ENCODE data around the gene JMJD7. TPM values are rescaled to one million over a fixed set of nuclear protein-coding genes. Genes with fewer than 3 reads are reported as not detected.

The JMJD7 gene
- 10 to 100 TPM; 12.0 to 21.9 TPM for total RNA-seq

GRCh38 chr15:41827880-41828806 is at the start of gene JMJD7:
JMJD7 (plus strand) TSS chr15:41828092; CDS start chr15:41828125, 33 bp downstream.
- peak; percentile 95 for DNase-seq
- Mint-ChIP-seq H3K27ac (peak within 1 kb of the TSS; percentile 71), H3K36me3 (peaks cover 4% of the 10 kb centered on the region), H3K9me3 (ENCODE audit: low read depth) (no peaks in the 10 kb centered on the region), H3K4me1 (peaks cover 41% of the 10 kb centered on the region), H3K4me3 (peak within 1 kb of the TSS; percentile 81), H3K27me3 (peaks cover 2% of the 10 kb centered on the region)
- peak; percentile 90 for ATAC-seq
- CTCF ChIA-PET, result interaction anchor here (2.7 to 3.0 kb wide), 3 partner anchors 16 to 76 kb away, joined by 12 to 24 read pairs (median 16); partner anchors contain the start of gene MAPKBP1

- no peaks in the 10 kb centered on the region for H3K27me3 Mint-ChIP-seq
- peaks cover 65% of the 10 kb centered on the region for H3K4me1 Mint-ChIP-seq
- H3K4me3 Mint-ChIP-seq, result no peak overlapping the region
- H3K36me3 Mint-ChIP-seq, result peaks cover 5% of the 10 kb centered on the region
- H3K9me3 Mint-ChIP-seq (ENCODE audit: low read depth), result no peaks in the 10 kb centered on the region
- CTCF ChIA-PET, result interaction anchor here (1.5 to 11.4 kb wide), 4 partner anchors 12 to 126 kb away, joined by 4 to 98 read pairs (median 13); no protein-coding TSS in a partner anchor
- no peak overlapping the region for H3K27ac Mint-ChIP-seq
- DNase-seq, result no peak
- ATAC-seq, result no peak
Observed at GRCh38 chr15:41778521-41778920, 49.4 kb upstream of the JMJD7 start.

- Mint-ChIP-seq H3K4me3 (no peak overlapping the region), H3K36me3 (peaks cover 9% of the 10 kb centered on the region), H3K9me3 (ENCODE audit: low read depth) (no peaks in the 10 kb centered on the region), H3K27ac (peak overlapping the region; percentile 63), H3K27me3 (no peaks in the 10 kb centered on the region), H3K4me1 (peaks cover 61% of the 10 kb centered on the region)
- no peak for DNase-seq
- ATAC-seq, result no peak
- CTCF ChIA-PET, result interaction anchor here (1.1 to 11.4 kb wide), 4 partner anchors 11 to 305 kb away, joined by 4 to 98 read pairs (median 10); no protein-coding TSS in a partner anchor
Observed at GRCh38 chr15:41779662-41780157, 48.2 kb upstream of the JMJD7 start.

- H3K27ac Mint-ChIP-seq, result no peak overlapping the region
- CTCF ChIA-PET, result interaction anchor here (1.0 to 11.4 kb wide), 4 partner anchors 10 to 127 kb away, joined by 3 to 98 read pairs (median 10); no protein-coding TSS in a partner anchor
Observed at GRCh38 chr15:41780266-41780665, 47.6 kb upstream of the JMJD7 start.

GRCh38 chr15:41780727-41781126 is 47.2 kb upstream of the JMJD7 start:
- Mint-ChIP-seq H3K27me3 (no peaks in the 10 kb centered on the region), H3K27ac (no peak overlapping the region), H3K4me3 (no peak overlapping the region), H3K36me3 (peaks cover 9% of the 10 kb centered on the region), H3K4me1 (peaks cover 52% of the 10 kb centered on the region), H3K9me3 (ENCODE audit: low read depth) (no peaks in the 10 kb centered on the region)
- DNase-seq, result no peak
- CTCF ChIA-PET, result interaction anchor here (1.0 to 11.4 kb wide), 3 partner anchors 10 to 126 kb away, joined by 3 to 98 read pairs (median 17); no protein-coding TSS in a partner anchor
- ATAC-seq, result no peak

More at GRCh38 chr15:41780266-41780665, 47.6 kb upstream of the JMJD7 start:
- Mint-ChIP-seq H3K27me3 (no peaks in the 10 kb centered on the region), H3K9me3 (ENCODE audit: low read depth) (no peaks in the 10 kb centered on the region), H3K4me3 (no peak overlapping the region), H3K36me3 (peaks cover 9% of the 10 kb centered on the region), H3K4me1 (peaks cover 57% of the 10 kb centered on the region)
- ATAC-seq (no peak), DNase-seq (no peak)

- Mint-ChIP-seq H3K27ac (peak overlapping the region; percentile 14), H3K4me3 (no peak overlapping the region), H3K4me1 (peaks cover 37% of the 10 kb centered on the region), H3K9me3 (ENCODE audit: low read depth) (no peaks in the 10 kb centered on the region), H3K27me3 (no peaks in the 10 kb centered on the region), H3K36me3 (peaks cover 9% of the 10 kb centered on the region)
- ATAC-seq (no peak), DNase-seq (no peak)
- CTCF ChIA-PET, result interaction anchor here (0.8 to 2.4 kb wide), 5 partner anchors 11 to 87 kb away, joined by 4 to 14 read pairs (median 4); no protein-coding TSS in a partner anchor
Observed at GRCh38 chr15:41782371-41783282, 45.3 kb upstream of the JMJD7 start.

- peaks cover 30% of the 10 kb centered on the region for H3K4me1 Mint-ChIP-seq
- DNase-seq, result no peak
- peak overlapping the region; percentile 14 for H3K27ac Mint-ChIP-seq
- CTCF ChIA-PET, result interaction anchor here (0.8 to 2.4 kb wide), 7 partner anchors 9 to 121 kb away, joined by 3 to 14 read pairs (median 4); partner anchors contain the start of gene MAPKBP1
- no peak overlapping the region for H3K4me3 Mint-ChIP-seq
- peaks cover 9% of the 10 kb centered on the region for H3K36me3 Mint-ChIP-seq
- H3K27me3 Mint-ChIP-seq, result no peaks in the 10 kb centered on the region
- no peak for ATAC-seq
- H3K9me3 Mint-ChIP-seq (ENCODE audit: low read depth), result no peaks in the 10 kb centered on the region
Observed at GRCh38 chr15:41783296-41783695, 44.6 kb upstream of the JMJD7 start.

- Mint-ChIP-seq H3K9me3 (ENCODE audit: low read depth) (no peaks in the 10 kb centered on the region), H3K36me3 (peaks cover 5% of the 10 kb centered on the region), H3K4me1 (peaks cover 31% of the 10 kb centered on the region), H3K4me3 (no peak overlapping the region), H3K27ac (no peak overlapping the region), H3K27me3 (no peaks in the 10 kb centered on the region)
- CTCF ChIA-PET, result interaction anchor here (9.4 kb wide), 1 partner anchor 12 kb away, joined by 98 read pairs; the partner anchor contains the start of gene MAPKBP1
- ATAC-seq, result no peak
- no peak for DNase-seq
Observed at GRCh38 chr15:41788262-41788661, 39.6 kb upstream of the JMJD7 start.

GRCh38 chr15:41789236-41789635 is 38.7 kb upstream of the JMJD7 start:
- CTCF ChIA-PET, result interaction anchor here (1.8 to 9.4 kb wide), 2 partner anchors 12 to 13 kb away, joined by 5 to 98 read pairs; partner anchors contain the start of gene MAPKBP1
- ATAC-seq, result no peak
- no peak for DNase-seq

GRCh38 chr15:41789662-41790061 is 38.2 kb upstream of the JMJD7 start:
- Mint-ChIP-seq H3K27ac (no peak overlapping the region), H3K4me3 (no peak overlapping the region), H3K4me1 (peaks cover 30% of the 10 kb centered on the region), H3K36me3 (peaks cover 2% of the 10 kb centered on the region), H3K9me3 (ENCODE audit: low read depth) (no peaks in the 10 kb centered on the region), H3K27me3 (no peaks in the 10 kb centered on the region)
- DNase-seq (no peak), ATAC-seq (no peak)
- CTCF ChIA-PET, result interaction anchor here (0.6 to 9.4 kb wide), 4 partner anchors 12 to 65 kb away, joined by 3 to 98 read pairs (median 4); partner anchors contain the start of gene MAPKBP1

More at GRCh38 chr15:41789236-41789635, 38.7 kb upstream of the JMJD7 start:
- Mint-ChIP-seq H3K4me1 (peaks cover 30% of the 10 kb centered on the region), H3K36me3 (peaks cover 2% of the 10 kb centered on the region), H3K27ac (no peak overlapping the region), H3K27me3 (no peaks in the 10 kb centered on the region), H3K9me3 (ENCODE audit: low read depth) (no peaks in the 10 kb centered on the region), H3K4me3 (no peak overlapping the region)

- H3K27me3 Mint-ChIP-seq, result no peaks in the 10 kb centered on the region
- CTCF ChIA-PET, result interaction anchor here (0.6 to 9.4 kb wide), 4 partner anchors 11 to 65 kb away, joined by 3 to 98 read pairs (median 4); partner anchors contain the start of gene MAPKBP1
- no peak overlapping the region for H3K4me3 Mint-ChIP-seq
- no peaks in the 10 kb centered on the region for H3K9me3 Mint-ChIP-seq (ENCODE audit: low read depth)
- H3K4me1 Mint-ChIP-seq, result peaks cover 31% of the 10 kb centered on the region
- DNase-seq, result no peak
- ATAC-seq, result no peak
- H3K27ac Mint-ChIP-seq, result no peak overlapping the region
- peaks cover 2% of the 10 kb centered on the region for H3K36me3 Mint-ChIP-seq
Observed at GRCh38 chr15:41790169-41790568, 37.7 kb upstream of the JMJD7 start.

All from activated CD8-positive, alpha-beta memory T cell treated with anti-CD3 and anti-CD28 coated beads, Interleukin-2, amount 10 ng/mL, durations not matched to agents 7 days and 5 days (primary cell).